HepG2 (cell line): Measurements from ENCODE around the gene KIF19. TPM values are rescaled to one million over a fixed set of nuclear protein-coding genes. Genes with fewer than 3 reads are reported as not detected.

Experiments used
- ATAC-seq: fragments of 200-7000 bp; cut with Tn5 transposase; 3 replicates; pipeline ENCODE4 v1.9.1; 2020; ENCODE audit warnings: mild to moderate bottlenecking, moderate library complexity
- BruUV-seq: library from RNA; stranded (reverse); fragments of 400-500 nt; replicated peaks from 2 replicates; lab custom pipeline; 2021; lab: Mats Ljungman, UMichigan
- CTCF ChIA-PET: fragments of 300-600 bp; formaldehyde crosslinking; extraction: SDS; loops from one replicate; lab custom pipeline; 2021; ENCODE audit warnings: low total read pairs, inconsistent platforms, low intra/inter-chr PET ratio; lab: Yijun Ruan, JAX
- POLR2A ChIA-PET: fragments of 350-600 bp; sonication (Branson Sonifier 250); formaldehyde crosslinking; loops from one replicate; lab custom pipeline; 2020; ENCODE audit warnings: antibody characterized with exemption, inconsistent platforms; lab: Yijun Ruan, JAX
- DNase-seq: peaks from one replicate; pipeline ENCODE4 v3.0.0-alpha.2; 2015; ENCODE audit warnings: low spot score
- FAIRE-seq: peaks from 3 replicates; lab custom pipeline; 2011; peaks lifted over from hg19 to GRCh38; lab: Jason Lieb, UNC
- H2AFZ ChIP-seq: one replicate; pipeline ENCODE4 v1.6.1; 2011; ENCODE audit warnings: low read length, inconsistent platforms
- H3K27ac ChIP-seq: fragments of 300-600 bp; 3 replicates; pipeline ENCODE4 v1.8.0; 2011; ENCODE audit warnings: mixed run types, mild to moderate bottlenecking, mixed read lengths, low read length, inconsistent platforms; ENCODE audit not compliant: insufficient read depth; ENCODE audit errors: extremely low read length
- H3K27me3 ChIP-seq, 2 experiments: fragments of 200-600 bp in 1 of 2; 2 replicates in 1 of 2; 3 replicates in 1 of 2; pipeline versions ENCODE4 v1.6.0 to v1.8.0; 2011; ENCODE audit warnings: low read length in 2 of 2, mild to moderate bottlenecking in 2 of 2, moderate library complexity in 2 of 2, inconsistent platforms in 1 of 2; ENCODE audit not compliant: insufficient read depth in 2 of 2, control insufficient read depth in 1 of 2
- H3K36me3 ChIP-seq, 2 experiments: fragments of 200-600 bp in 1 of 2; replicated peaks in 1 of 2; 2 replicates in 1 of 2; 3 replicates in 1 of 2; pipeline versions ENCODE4 v1.5.1 to v1.8.0; 2011; ENCODE audit warnings: low read length in 2 of 2, inconsistent platforms in 1 of 2; ENCODE audit not compliant: insufficient read depth in 2 of 2, control insufficient read depth in 1 of 2
- H3K4me1 ChIP-seq: 2 replicates; pipeline ENCODE4 v1.5.1; 2012; ENCODE audit warnings: low read length, inconsistent platforms; ENCODE audit not compliant: insufficient read depth
- H3K4me2 ChIP-seq: 2 replicates; pipeline ENCODE4 v1.6.0; 2011; ENCODE audit warnings: low read depth, low read length, inconsistent platforms
- H3K4me3 ChIP-seq, 3 experiments: fragments of 200-600 bp in 1 of 3; sonication (generic), shearing (Covaris generic) in 1 of 3; replicated peaks in 1 of 3; 2 replicates each; pipeline ENCODE4 v1.5.1; 2011 to 2016; ENCODE audit warnings: low read length in 3 of 3, inconsistent platforms in 2 of 3, low read depth in 2 of 3, mild to moderate bottlenecking in 2 of 3, control low read depth in 1 of 3, mixed read lengths in 1 of 3; ENCODE audit not compliant: insufficient read depth in 1 of 3
- H3K79me2 ChIP-seq: one replicate; pipeline ENCODE4 v1.6.1; 2011; ENCODE audit warnings: low read length, inconsistent platforms; ENCODE audit not compliant: insufficient read depth
- H3K9ac ChIP-seq: 2 replicates; pipeline ENCODE4 v1.6.0; 2011; ENCODE audit warnings: mild to moderate bottlenecking, low read depth, low read length, inconsistent platforms; ENCODE audit not compliant: insufficient read depth
- H3K9me3 ChIP-seq: 2 replicates; pipeline ENCODE4 v1.5.1; 2012; ENCODE audit warnings: mild to moderate bottlenecking, low read length
- H4K20me1 ChIP-seq: 2 replicates; pipeline ENCODE4 v1.6.0; 2011; ENCODE audit warnings: inconsistent platforms, mild to moderate bottlenecking, low read length, moderate library complexity; ENCODE audit not compliant: insufficient read depth
- EHMT2 ChIP-seq: fragments of 200-600 bp; sonication (generic); IDR thresholded peaks from 2 replicates; pipeline ENCODE4 v1.7.0; 2017; ENCODE audit warnings: antibody characterized with exemption, low read depth, low read length, borderline replicate concordance
- GLMP ChIP-seq: sonication (generic); formaldehyde crosslinking; IDR thresholded peaks from 2 replicates; pipeline ENCODE4 v1.9.0; 2021; ENCODE audit warnings: missing genetic modification reagents, mild to moderate bottlenecking, borderline replicate concordance
- MYPOP ChIP-seq: sonication (generic); formaldehyde crosslinking; IDR thresholded peaks from 2 replicates; pipeline ENCODE4 v1.8.1; 2023; ENCODE audit warnings: mild to moderate bottlenecking, moderate library complexity, missing genetic modification reagents
- NFE2L1 ChIP-seq: sonication (generic); formaldehyde crosslinking; IDR thresholded peaks from 2 replicates; pipeline ENCODE4 v1.4.0; 2020; ENCODE audit warnings: missing genetic modification reagents, mild to moderate bottlenecking, borderline replicate concordance
- NFE2L2 ChIP-seq: fragments of 150-350 bp; IDR thresholded peaks from 2 replicates; pipeline ENCODE4 v1.6.1; 2014; ENCODE audit warnings: low read length
- NR1H2 ChIP-seq: sonication (generic); formaldehyde crosslinking; IDR thresholded peaks from 2 replicates; pipeline ENCODE4 v1.8.1; 2022; ENCODE audit warnings: low read depth, missing genetic modification reagents, borderline replicate concordance
- RBM39 ChIP-seq: fragments of 200-400 bp; formaldehyde crosslinking; IDR thresholded peaks from one replicate; pipeline ENCODE4 v1.6.1; 2018; ENCODE audit warnings: antibody characterized with exemption, mild to moderate bottlenecking, low read depth, low read length; ENCODE audit not compliant: poor library complexity, severe bottlenecking
- RFX1 ChIP-seq: fragments of 450-650 bp; IDR thresholded peaks from 2 replicates; pipeline ENCODE4 v1.6.1; 2017
- SMARCE1 ChIP-seq: fragments of 450-650 bp; IDR thresholded peaks from 2 replicates; pipeline ENCODE4 v1.6.1; 2017; ENCODE audit warnings: borderline replicate concordance
- TSC22D2 ChIP-seq: sonication (generic); formaldehyde crosslinking; IDR thresholded peaks from 2 replicates; pipeline ENCODE4 v1.5.1; 2020; ENCODE audit warnings: missing genetic modification reagents, mild to moderate bottlenecking, borderline replicate concordance
- ZBTB1 ChIP-seq: sonication (generic); formaldehyde crosslinking; IDR thresholded peaks from 2 replicates; pipeline ENCODE4 v1.4.0; 2020; ENCODE audit warnings: missing genetic modification reagents, borderline replicate concordance
- ZNF687 ChIP-seq: sonication (generic); formaldehyde crosslinking; IDR thresholded peaks from 2 replicates; pipeline ENCODE4 v1.5.1; 2020; ENCODE audit warnings: mild to moderate bottlenecking, missing genetic modification reagents, moderate library complexity
- ZNF773 ChIP-seq: sonication (generic); formaldehyde crosslinking; IDR thresholded peaks from 2 replicates; pipeline ENCODE4 v1.4.0; 2020; ENCODE audit warnings: missing genetic modification reagents, borderline replicate concordance
- whole genome bisulfite sequencing: methylation state at CpG from one replicate; pipeline ENCODE4 v1.1.6; 2017; ENCODE audit warnings: low lambda C conversion rate; 5-methylcytosine and 5-hydroxymethylcytosine counted together
- in situ Hi-C: cut with HindIII; loops from 2 replicates; pipeline ENCODE4 v1.10.0; 2017; ENCODE audit warnings: low pct_unique_long_range_greater_than_20kb; ENCODE audit not compliant: extremely low pct_ligation_motif_present
- intact Hi-C: fragments of 100-400 bp; cut with micrococcal nuclease; formaldehyde crosslinking; loops from one replicate; pipeline ENCODE4 v1.10.0; 2022; ENCODE audit not compliant: unreplicated experiment
- polyA plus RNA-seq, 8 experiments: library from polyadenylated mRNA; depleted of rRNA in 3 of 8; stranded (reverse) in 7 of 8; unstranded in 1 of 8; fragments of >200 nt; fragmentation: Illumina TruSeq in 4 of 8; extraction: Trizol in 4 of 8; gene quantifications; 2 replicates each; pipeline versions ENCODE4 v1.2.1 to v1.2.3, GENCODE V29; 2011 to 2016; ENCODE audit warnings: low read depth in 4 of 8, missing spikeins in 1 of 8, mixed read lengths in 1 of 8; ENCODE audit not compliant: insufficient read depth in 1 of 8
- total RNA-seq, 5 experiments: library from RNA; depleted of rRNA; stranded (reverse); fragments of >200 nt; fragmentation: Illumina TruSeq; extraction: Trizol; gene quantifications; 2 replicates each; pipeline ENCODE4 v1.2.3, GENCODE V29; 2016; ENCODE audit warnings: low read depth in 1 of 5

KIF19 gene
- total and polyA plus RNA-seq, 2 of the 13 experiments (the other 11 are each of a cell fraction or from before 2014, with no cell fraction given) = not detected

GRCh38 chr17:74317071-74317470, 9.0 kb upstream of the KIF19 start:
- H3K9ac ChIP-seq = no peak overlapping the region
- no peak overlapping the region for H2AFZ ChIP-seq
- WGBS = 38% methylated on average over 8 of the region's 16 CpGs
- H3K4me3 ChIP-seq = no peak overlapping the region
- ATAC-seq = no peak
- TF ChIP-seq NFE2L2 (no peak), RFX1 (no peak), RBM39 (no peak), TSC22D2 (CRISPR knock-in tag) (no peak), NR1H2 (CRISPR knock-in tag) (no peak)
- ChIA-PET CTCF (no interaction called here), POLR2A (no interaction called here)
- DNase-seq = no peak
- BruUV-seq = no TSS peak
- no peak overlapping the region for H3K27ac ChIP-seq
- peaks cover 12% of the 10 kb centered on the region for H3K9me3 ChIP-seq
- no peaks in the 10 kb centered on the region for H3K79me2 ChIP-seq
- H4K20me1 ChIP-seq = no peaks in the 10 kb centered on the region
- no peaks in the 10 kb centered on the region for H3K4me1 ChIP-seq
- FAIRE-seq = no peak
- peaks cover 2 to 30% of the 10 kb centered on the region in 2 experiments for H3K27me3 ChIP-seq
- no peaks in the 10 kb centered on the region for H3K36me3 ChIP-seq
- no peak overlapping the region for H3K4me2 ChIP-seq
- in situ Hi-C loops (no loop called here), intact Hi-C loops (no loop called here)

- no TSS peak for BruUV-seq
- H3K4me1 ChIP-seq = no peaks in the 10 kb centered on the region
- H4K20me1 ChIP-seq = no peaks in the 10 kb centered on the region
- H3K4me2 ChIP-seq = no peak overlapping the region
- ChIA-PET POLR2A (no interaction called here), CTCF (no interaction called here)
- FAIRE-seq (no peak), ATAC-seq (no peak), DNase-seq (no peak)
- no peak overlapping the region for H3K4me3 ChIP-seq
- H3K27ac ChIP-seq = no peak overlapping the region
- H3K79me2 ChIP-seq = no peaks in the 10 kb centered on the region
- H2AFZ ChIP-seq = no peak overlapping the region
- H3K9ac ChIP-seq = no peak overlapping the region
- intact Hi-C loops = no loop called here
- in situ Hi-C loops = no loop called here
- H3K36me3 ChIP-seq = no peaks in the 10 kb centered on the region
- WGBS = 47% methylated on average over 10 of the region's 10 CpGs
- peaks cover 4 to 36% of the 10 kb centered on the region in 2 experiments for H3K27me3 ChIP-seq
- no peaks in the 10 kb centered on the region; the same call in 1 of the 2 replicates for H3K9me3 ChIP-seq
- TF ChIP-seq ZNF773 = no peak
- TF ChIP-seq ZNF687 (CRISPR knock-in tag) = no peak
- TF ChIP-seq GLMP (CRISPR knock-in tag) = no peak
- TF ChIP-seq NFE2L1 = no peak
- no peak for TF ChIP-seq EHMT2
- no peak for TF ChIP-seq SMARCE1
- TF ChIP-seq ZBTB1 (CRISPR knock-in tag) = no peak
- TF ChIP-seq MYPOP (CRISPR knock-in tag) = no peak
These were observed 7.6 kb upstream of the KIF19 start for GRCh38 chr17:74318391-74318790.
